GM10266 (cell line): ENCODE results near the gene NEURL1B.

Source experiments
- DNase-seq: peaks from one replicate; pipeline ENCODE4 v3.0.0; 2012; ENCODE audit errors: extremely low spot score
- CTCF ChIP-seq: IDR thresholded peaks from 2 replicates; pipeline ENCODE4 v1.5.1; 2012; ENCODE audit warnings: mild to moderate bottlenecking, low read depth; ENCODE audit not compliant: control insufficient read depth, insufficient read depth; ENCODE audit errors: missing control alignments

NEURL1B gene

GRCh38 chr5:172640822-172641358, at the start of gene NEURL1B:
Gene NEURL1B, plus strand, starts transcription at chr5:172641263. Its CDS starts 144 bp downstream, at chr5:172641407.
- peak; percentile 76 for DNase-seq
- no peak for TF ChIP-seq CTCF

- TF ChIP-seq CTCF = no peak
- DNase-seq = no peak
Observed at GRCh38 chr5:172591636-172592035, 49.4 kb upstream of the NEURL1B start.

- DNase-seq = no peak
- TF ChIP-seq CTCF = no peak
Observed at GRCh38 chr5:172592881-172593280, 48.2 kb upstream of the NEURL1B start.

GRCh38 chr5:172593306-172593705, 47.8 kb upstream of the NEURL1B start:
- no peak for TF ChIP-seq CTCF
- no peak for DNase-seq

- no peak for DNase-seq
- TF ChIP-seq CTCF = no peak
Observed at GRCh38 chr5:172593721-172594235, 47.3 kb upstream of the NEURL1B start.

GRCh38 chr5:172594431-172594830, 46.6 kb upstream of the NEURL1B start:
- no peak for TF ChIP-seq CTCF
- DNase-seq = no peak

GRCh38 chr5:172594867-172595466, 46.1 kb upstream of the NEURL1B start:
- no peak for DNase-seq
- no peak for TF ChIP-seq CTCF
